Lower leg skin (tissue), 3 donors: ENCODE data around the gene ZNF512.

ENCODE experiments used
- POLR2A ChIP-seq, 2 donors: fragments of 450-650 bp; IDR thresholded peaks; one replicate each; pipeline ENCODE4 v1.6.1; 2016 to 2017; ENCODE audit warnings: antibody characterized with exemption in 2 of 2, mild to moderate bottlenecking in 1 of 2, moderate library complexity in 1 of 2
- TF ChIP-seq, protein P1 (sequence below), 3 donors: fragments of 450-650 bp; IDR thresholded peaks; one replicate each; pipeline ENCODE4 v1.5.1; 2016; ENCODE audit warnings: antibody characterized with exemption in 3 of 3, mild to moderate bottlenecking in 3 of 3, moderate library complexity in 2 of 3

DNA sequence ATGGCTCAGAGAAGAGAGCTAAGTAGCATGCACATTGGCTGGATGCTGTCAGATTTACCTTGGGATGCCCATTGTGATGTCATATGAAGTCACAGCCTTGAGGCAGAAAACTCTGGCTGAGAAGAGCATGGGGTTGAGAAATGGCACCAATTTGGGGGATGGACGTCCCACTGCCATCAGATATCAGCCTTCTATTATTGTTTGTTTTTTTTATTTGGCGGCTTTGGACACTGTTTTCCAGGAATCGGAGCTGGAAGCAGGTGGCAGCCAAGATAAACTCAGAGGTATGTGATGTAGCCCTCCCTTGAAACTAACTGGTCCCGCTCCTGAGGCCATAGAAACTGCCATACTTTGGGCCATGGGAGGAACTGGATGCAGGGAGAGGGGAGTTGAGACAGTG lies 45.6 kb upstream of the ZNF512 start:
- TF ChIP-seq, protein P1, sequence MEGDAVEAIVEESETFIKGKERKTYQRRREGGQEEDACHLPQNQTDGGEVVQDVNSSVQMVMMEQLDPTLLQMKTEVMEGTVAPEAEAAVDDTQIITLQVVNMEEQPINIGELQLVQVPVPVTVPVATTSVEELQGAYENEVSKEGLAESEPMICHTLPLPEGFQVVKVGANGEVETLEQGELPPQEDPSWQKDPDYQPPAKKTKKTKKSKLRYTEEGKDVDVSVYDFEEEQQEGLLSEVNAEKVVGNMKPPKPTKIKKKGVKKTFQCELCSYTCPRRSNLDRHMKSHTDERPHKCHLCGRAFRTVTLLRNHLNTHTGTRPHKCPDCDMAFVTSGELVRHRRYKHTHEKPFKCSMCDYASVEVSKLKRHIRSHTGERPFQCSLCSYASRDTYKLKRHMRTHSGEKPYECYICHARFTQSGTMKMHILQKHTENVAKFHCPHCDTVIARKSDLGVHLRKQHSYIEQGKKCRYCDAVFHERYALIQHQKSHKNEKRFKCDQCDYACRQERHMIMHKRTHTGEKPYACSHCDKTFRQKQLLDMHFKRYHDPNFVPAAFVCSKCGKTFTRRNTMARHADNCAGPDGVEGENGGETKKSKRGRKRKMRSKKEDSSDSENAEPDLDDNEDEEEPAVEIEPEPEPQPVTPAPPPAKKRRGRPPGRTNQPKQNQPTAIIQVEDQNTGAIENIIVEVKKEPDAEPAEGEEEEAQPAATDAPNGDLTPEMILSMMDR (IDR thresholded peaks at IDR 0.05) = no peak
- no peak for TF ChIP-seq POLR2A (IDR thresholded peaks at IDR 0.05)
